ENCODE measurements around the gene DGCR2. TPM values are rescaled to one million over a fixed set of nuclear protein-coding genes. Genes with fewer than 3 reads are reported as not detected.
"Not testable (repeated sequence)": the region's sequence is repeated elsewhere in the genome, so short reads cannot be mapped to it uniquely, and the experiment has no call there.

The DGCR2 gene
- total RNA-seq, 1 donor from 2014 or later: 50.0 TPM

DNA sequence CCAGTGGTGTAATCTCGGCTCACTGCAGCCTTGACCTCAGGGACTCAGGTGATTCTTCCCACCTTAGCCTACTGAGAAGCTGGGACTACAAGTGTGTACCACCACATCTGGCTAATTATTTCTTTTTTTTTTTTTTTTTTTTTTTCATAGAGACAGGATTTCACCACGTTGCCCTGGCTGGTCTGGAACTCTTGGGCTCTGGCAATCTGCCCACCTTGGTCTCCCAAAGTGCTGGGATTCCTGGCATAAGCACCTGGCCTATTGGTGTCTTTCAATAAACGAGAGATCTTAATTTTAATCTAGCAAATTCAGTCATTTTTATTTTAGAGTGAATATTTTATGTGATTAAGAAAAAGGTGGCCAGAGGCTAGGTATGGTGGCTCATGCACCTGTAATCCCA lies 40.1 kb downstream of the DGCR2 start:
- FAIRE-seq: no peak
- Histone ChIP-seq H3K36me3 (ENCODE audit: control insufficient read depth, insufficient read depth, low read length) (peaks cover 10% of the 10 kb centered on the region), H3K27me3 (ENCODE audit: control insufficient read depth, insufficient read depth, low read length) (no peaks in the 10 kb centered on the region), H3K4me3 (ENCODE audit: low read depth, low read length) (no peak overlapping the region)
- DNase-seq (ENCODE audit: low read depth): no peak
- no peak for TF ChIP-seq CTCF (IDR thresholded peaks at IDR 0.05; ENCODE audit: insufficient read depth, low read length, severe bottlenecking)

DNA sequence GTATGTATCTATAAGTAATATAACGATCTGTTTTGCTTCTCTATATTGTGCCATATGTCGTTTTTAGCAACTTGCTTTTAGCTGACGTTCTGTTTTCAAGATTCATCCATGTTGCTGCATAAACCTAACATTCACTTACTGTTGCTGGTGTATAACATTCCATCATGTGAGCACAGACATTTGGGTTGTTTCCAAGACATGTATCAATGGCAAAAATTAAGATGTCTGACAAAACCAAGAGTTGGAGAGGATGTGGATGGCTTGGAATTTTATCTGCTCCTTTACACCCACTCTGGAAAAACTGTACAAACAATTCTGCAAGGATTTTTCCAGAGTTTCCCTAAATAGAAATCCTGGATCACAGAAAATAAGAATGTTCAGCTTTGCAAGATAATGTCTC lies 40.9 kb downstream of the DGCR2 start:
- FAIRE-seq: no peak
- no peaks in the 10 kb centered on the region for H3K27me3 ChIP-seq (ENCODE audit: control insufficient read depth, insufficient read depth, low read length)
- no peak overlapping the region for H3K4me3 ChIP-seq (ENCODE audit: low read depth, low read length)
- no peak for DNase-seq (ENCODE audit: low read depth)
- H3K36me3 ChIP-seq (ENCODE audit: control insufficient read depth, insufficient read depth, low read length): peaks cover 8% of the 10 kb centered on the region
- no peak for TF ChIP-seq CTCF (IDR thresholded peaks at IDR 0.05; ENCODE audit: insufficient read depth, low read length, severe bottlenecking)

- DNase-seq (ENCODE audit: low read depth) (no peak), FAIRE-seq (no peak)
- Histone ChIP-seq H3K27me3 (ENCODE audit: control insufficient read depth, insufficient read depth, low read length) (no peaks in the 10 kb centered on the region), H3K36me3 (ENCODE audit: control insufficient read depth, insufficient read depth, low read length) (peaks cover 8% of the 10 kb centered on the region), H3K4me3 (ENCODE audit: low read depth, low read length) (no peak overlapping the region)
- no peak for TF ChIP-seq CTCF (IDR thresholded peaks at IDR 0.05; ENCODE audit: insufficient read depth, low read length, severe bottlenecking)
Observed at GRCh38 chr22:19080853-19081252, 41.4 kb downstream of the DGCR2 start.

DNA sequence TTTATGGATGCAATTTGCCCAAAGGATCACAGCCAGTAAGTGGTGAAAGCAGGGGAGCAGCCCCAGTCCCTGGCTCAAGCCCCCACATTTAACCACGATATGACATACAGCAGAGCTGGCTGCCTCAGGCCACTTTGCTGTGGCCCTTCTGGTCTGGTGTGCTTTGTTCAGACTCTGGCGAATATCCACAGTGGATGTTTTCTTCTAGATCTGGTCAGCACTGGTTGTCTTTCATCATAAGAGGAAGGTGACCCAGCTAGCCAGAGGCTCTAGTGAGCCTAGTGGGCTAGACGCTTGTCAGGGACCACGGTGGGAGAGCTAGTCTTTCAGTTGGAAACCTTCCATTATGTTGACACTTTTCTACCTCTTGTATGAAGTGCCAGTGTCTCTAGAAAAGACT lies 42.5 kb downstream of the DGCR2 start:
- no peak for TF ChIP-seq CTCF (IDR thresholded peaks at IDR 0.05; ENCODE audit: insufficient read depth, low read length, severe bottlenecking)
- FAIRE-seq: no peak
- Histone ChIP-seq H3K27me3 (ENCODE audit: control insufficient read depth, insufficient read depth, low read length) (no peaks in the 10 kb centered on the region), H3K4me3 (ENCODE audit: low read depth, low read length) (no peak overlapping the region), H3K36me3 (ENCODE audit: control insufficient read depth, insufficient read depth, low read length) (peaks cover 8% of the 10 kb centered on the region)
- no peak for DNase-seq (ENCODE audit: low read depth)

GRCh38 chr22:19075404-19075803 lies 46.8 kb downstream of the DGCR2 start:
- H3K4me3 ChIP-seq (ENCODE audit: low read depth, low read length): no peak overlapping the region
- no peak for TF ChIP-seq CTCF (IDR thresholded peaks at IDR 0.05; ENCODE audit: insufficient read depth, low read length, severe bottlenecking)
- DNase-seq (ENCODE audit: low read depth) (no peak), FAIRE-seq (no peak)
- peaks cover 5% of the 10 kb centered on the region for H3K36me3 ChIP-seq (ENCODE audit: control insufficient read depth, insufficient read depth, low read length)
- no peaks in the 10 kb centered on the region for H3K27me3 ChIP-seq (ENCODE audit: control insufficient read depth, insufficient read depth, low read length)

DNA sequence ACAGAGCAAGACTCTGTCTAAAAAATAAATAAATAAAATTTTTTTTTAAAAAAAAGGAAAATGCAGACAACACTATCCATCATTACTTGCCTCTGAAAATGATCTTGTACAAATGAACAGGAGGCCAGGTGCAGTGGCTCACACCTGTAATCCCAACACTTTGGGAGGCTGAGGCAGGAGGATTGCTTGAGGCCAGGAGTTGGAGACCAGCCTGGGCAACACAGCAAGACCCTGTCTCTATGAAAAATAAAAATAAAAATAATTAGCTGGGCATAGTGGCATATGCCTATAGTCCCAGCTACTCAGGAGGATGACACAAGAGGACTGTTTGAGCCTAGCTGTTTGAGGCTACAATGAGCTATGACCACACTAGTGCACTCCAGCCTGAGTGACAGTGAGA lies 49.4 kb downstream of the DGCR2 start:
- not testable (repeated sequence) for H3K36me3 ChIP-seq (ENCODE audit: control insufficient read depth, insufficient read depth, low read length); H3K4me3 ChIP-seq (ENCODE audit: low read depth, low read length); DNase-seq (ENCODE audit: low read depth); H3K27me3 ChIP-seq (ENCODE audit: control insufficient read depth, insufficient read depth, low read length); FAIRE-seq

All from bronchial epithelial cell (primary cell).